ENCODE measurements around the gene SIAH1. TPM values are rescaled to one million over a fixed set of nuclear protein-coding genes. Genes with fewer than 3 reads are reported as not detected.

Gene SIAH1
- total and polyA plus RNA-seq, 9 donors, result 24.3 to 36.4 (median 27.3) TPM

GRCh38 chr16:48340054-48340453 lies 45.2 kb downstream of the SIAH1 start:
- intact Hi-C loops (cut with DNase I), result no loop called here
- Histone ChIP-seq H3K27me3 (no peaks in the 10 kb centered on the region), H3K27ac (no peak overlapping the region), H3K4me1 (ENCODE audit: insufficient read depth) (peaks cover 3% of the 10 kb centered on the region), H3K4me3 (no peak overlapping the region), H3K36me3 (no peaks in the 10 kb centered on the region), H3K9me3 (no peaks in the 10 kb centered on the region)
- TF ChIP-seq CTCF (IDR thresholded peaks at IDR 0.05) (no peak), POLR2A (IDR thresholded peaks at IDR 0.05) (no peak), EP300 (IDR thresholded peaks at IDR 0.05) (no peak)
- 85 to 96% (median 94%) methylated on average over 1 of the region's 1 CpG for WGBS, 3 donors
- no peak for DNase-seq

GRCh38 chr16:48335961-48336360 lies 49.3 kb downstream of the SIAH1 start:
- Histone ChIP-seq H3K9me3 (no peaks in the 10 kb centered on the region), H3K4me1 (ENCODE audit: insufficient read depth) (peaks cover 3% of the 10 kb centered on the region), H3K27ac (no peak overlapping the region), H3K27me3 (no peaks in the 10 kb centered on the region), H3K36me3 (no peaks in the 10 kb centered on the region), H3K4me3 (no peak overlapping the region)
- TF ChIP-seq EP300 (IDR thresholded peaks at IDR 0.05), result no peak
- TF ChIP-seq POLR2A (IDR thresholded peaks at IDR 0.05), result no peak
- TF ChIP-seq CTCF (IDR thresholded peaks at IDR 0.05), result no peak
- 57 to 70% (median 58%) methylated on average over 3 of the region's 3 CpGs for WGBS, 3 donors
- no peak for DNase-seq
- intact Hi-C loops (cut with DNase I), result no loop called here

GRCh38 chr16:48334325-48334724 lies 50.9 kb downstream of the SIAH1 start:
- intact Hi-C loops (cut with DNase I), result no loop called here
- Histone ChIP-seq H3K4me1 (ENCODE audit: insufficient read depth) (peaks cover 3% of the 10 kb centered on the region), H3K4me3 (no peak overlapping the region), H3K9me3 (no peaks in the 10 kb centered on the region), H3K36me3 (no peaks in the 10 kb centered on the region), H3K27ac (no peak overlapping the region), H3K27me3 (no peaks in the 10 kb centered on the region)
- no peak for TF ChIP-seq CTCF (IDR thresholded peaks at IDR 0.05)
- TF ChIP-seq EP300 (IDR thresholded peaks at IDR 0.05), result no peak
- WGBS, 3 donors, result 93 to 96% (median 94%) methylated on average over 9 of the region's 9 CpGs
- no peak for DNase-seq

- intact Hi-C loops (cut with DNase I), result no loop called here
- H3K4me3 ChIP-seq, result no peak overlapping the region
- H3K27ac ChIP-seq, result no peak overlapping the region
- peaks cover 2% of the 10 kb centered on the region for H3K4me1 ChIP-seq (ENCODE audit: insufficient read depth)
- no peaks in the 10 kb centered on the region for H3K9me3 ChIP-seq
- no peak for TF ChIP-seq EP300 (IDR thresholded peaks at IDR 0.05)
- H3K27me3 ChIP-seq, result no peaks in the 10 kb centered on the region
- 94 to 98% (median 96%) methylated on average over 5 of the region's 5 CpGs for WGBS, 3 donors
- no peak for DNase-seq
- no peaks in the 10 kb centered on the region for H3K36me3 ChIP-seq
Measured at GRCh38 chr16:48332978-48333377, 52.2 kb downstream of the SIAH1 start.

- Histone ChIP-seq H3K9me3 (no peaks in the 10 kb centered on the region), H3K27ac (no peak overlapping the region), H3K27me3 (no peaks in the 10 kb centered on the region), H3K4me1 (ENCODE audit: insufficient read depth) (no peaks in the 10 kb centered on the region), H3K36me3 (no peaks in the 10 kb centered on the region), H3K4me3 (no peak overlapping the region)
- no peak for DNase-seq
- intact Hi-C loops (cut with DNase I), result no loop called here
- 37 to 48% (median 44%) methylated on average over 3 of the region's 3 CpGs for WGBS, 3 donors
- TF ChIP-seq POLR2A (IDR thresholded peaks at IDR 0.05) (no peak), EP300 (IDR thresholded peaks at IDR 0.05) (no peak), CTCF (IDR thresholded peaks at IDR 0.05) (no peak)
Measured at GRCh38 chr16:48330841-48331192, 54.4 kb downstream of the SIAH1 start.
